ENCODE measurements around the gene STK11IP.

STK11IP gene

DNA sequence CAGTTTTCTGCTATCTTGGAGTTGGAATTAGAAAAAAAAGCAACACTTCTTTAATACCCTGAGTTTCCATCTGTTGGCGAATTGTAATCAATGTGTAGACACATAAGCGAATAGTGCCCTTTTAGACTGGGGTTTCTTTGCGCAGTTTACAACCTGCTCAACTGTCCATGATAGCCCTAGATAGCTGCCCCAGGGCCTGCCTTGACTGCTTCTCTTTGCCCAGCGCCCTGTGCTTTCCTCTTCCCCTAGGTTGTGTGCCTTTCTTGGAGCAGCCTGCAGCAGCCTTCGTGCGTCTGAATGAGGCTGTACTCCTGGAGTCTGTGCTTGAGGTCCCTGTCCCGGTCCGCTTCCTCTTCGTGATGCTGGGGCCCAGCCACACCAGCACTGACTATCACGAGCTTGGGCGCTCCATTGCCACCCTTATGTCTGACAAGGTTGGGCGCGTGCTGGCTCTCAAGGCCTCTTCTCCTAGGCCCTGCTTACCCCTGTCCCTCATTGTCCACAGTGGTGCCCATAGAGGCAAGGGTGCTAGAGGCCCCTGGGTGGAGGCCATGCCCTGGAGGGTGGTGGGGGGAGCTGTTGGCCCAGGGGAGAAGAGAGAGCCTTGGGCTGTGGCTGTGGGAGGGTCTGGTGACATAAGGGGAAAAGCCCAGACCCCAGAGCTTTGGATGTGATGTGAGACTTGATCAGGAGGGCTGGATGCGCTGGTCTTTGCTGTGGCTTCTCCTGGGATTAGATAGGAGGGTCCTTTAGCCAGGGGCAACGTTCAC is 36.7 kb downstream of the STK11IP start:
- no peak for ATAC-seq (ENCODE audit: low read depth)
- TF ChIP-seq CTCF (IDR thresholded peaks at IDR 0.05; ENCODE audit: poor library complexity, severe bottlenecking) = no peak

GRCh38 chr2:219634951-219635751 is 37.5 kb downstream of the STK11IP start:
- DNase-seq (ENCODE audit: low spot score) (no peak), ATAC-seq (ENCODE audit: low read depth) (no peak)
- H3K27me3 ChIP-seq (ENCODE audit: insufficient read depth, poor library complexity, severe bottlenecking) = no peaks in the 10 kb centered on the region

More for the DNA sequence above, 36.7 kb downstream of the STK11IP start:
- no peaks in the 10 kb centered on the region for H3K9me3 ChIP-seq (ENCODE audit: severe bottlenecking)
- DNase-seq (ENCODE audit: low spot score) = no peak
- no peak overlapping the region for H3K4me3 ChIP-seq (ENCODE audit: severe bottlenecking)
- H3K27ac ChIP-seq (ENCODE audit: poor library complexity, severe bottlenecking) = no peak overlapping the region
- no peaks in the 10 kb centered on the region for H3K4me1 ChIP-seq (ENCODE audit: insufficient read depth, poor library complexity, severe bottlenecking)
- H3K27me3 ChIP-seq (ENCODE audit: insufficient read depth, poor library complexity, severe bottlenecking) = no peaks in the 10 kb centered on the region
- peaks cover 6% of the 10 kb centered on the region; the same call in 1 of the 2 replicates for H3K36me3 ChIP-seq (ENCODE audit: low read depth)

DNA sequence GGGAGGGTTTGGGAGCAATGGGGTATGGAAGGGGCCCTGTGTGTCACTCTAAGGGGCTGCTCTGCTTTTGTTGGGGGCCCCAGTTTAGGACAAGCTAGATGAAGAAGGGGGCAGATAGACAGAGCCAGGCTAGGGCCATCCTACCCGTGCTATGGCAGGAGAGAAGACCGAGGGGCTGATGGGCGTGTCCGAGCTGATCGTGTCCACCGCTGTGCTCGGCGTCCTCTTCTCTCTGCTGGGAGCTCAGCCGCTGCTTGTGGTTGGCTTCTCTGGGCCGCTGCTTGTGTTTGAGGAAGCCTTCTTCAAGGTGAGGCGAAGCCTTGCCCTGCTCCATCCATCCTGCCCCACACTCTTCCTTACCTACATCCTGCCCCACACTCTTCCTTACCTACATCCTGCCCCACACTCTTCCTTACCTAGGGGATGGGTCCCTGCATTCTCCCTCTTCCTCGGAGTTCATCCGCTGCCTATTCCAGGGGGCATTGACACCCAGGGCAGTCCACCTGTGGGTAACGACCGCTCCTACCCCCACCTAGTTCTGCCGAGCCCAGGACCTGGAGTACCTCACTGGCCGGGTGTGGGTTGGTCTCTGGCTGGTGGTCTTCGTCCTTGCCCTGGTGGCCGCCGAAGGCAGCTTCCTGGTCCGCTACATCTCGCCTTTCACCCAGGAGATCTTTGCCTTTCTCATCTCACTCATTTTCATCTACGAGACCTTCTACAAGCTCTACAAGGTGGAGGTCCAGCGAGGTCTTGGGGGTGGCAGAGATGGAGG is 38.7 kb downstream of the STK11IP start:
- no peak for DNase-seq (ENCODE audit: low spot score)
- no peak overlapping the region for H3K27ac ChIP-seq (ENCODE audit: poor library complexity, severe bottlenecking)
- ATAC-seq (ENCODE audit: low read depth) = no peak; the same call in 2 of the 3 replicates

More at GRCh38 chr2:219634951-219635751, 37.5 kb downstream of the STK11IP start:
- H3K9me3 ChIP-seq (ENCODE audit: severe bottlenecking) = no peaks in the 10 kb centered on the region
- H3K27ac ChIP-seq (ENCODE audit: poor library complexity, severe bottlenecking) = no peak overlapping the region
- no peaks in the 10 kb centered on the region for H3K4me1 ChIP-seq (ENCODE audit: insufficient read depth, poor library complexity, severe bottlenecking)
- H3K36me3 ChIP-seq (ENCODE audit: low read depth) = peaks cover 6% of the 10 kb centered on the region; the same call in 1 of the 2 replicates
- H3K4me3 ChIP-seq (ENCODE audit: severe bottlenecking) = no peak overlapping the region
- no peak for TF ChIP-seq CTCF (IDR thresholded peaks at IDR 0.05; ENCODE audit: poor library complexity, severe bottlenecking)

More for the DNA sequence above, 38.7 kb downstream of the STK11IP start:
- Histone ChIP-seq H3K9me3 (ENCODE audit: severe bottlenecking) (no peaks in the 10 kb centered on the region), H3K4me1 (ENCODE audit: insufficient read depth, poor library complexity, severe bottlenecking) (no peaks in the 10 kb centered on the region), H3K4me3 (ENCODE audit: severe bottlenecking) (no peak overlapping the region), H3K36me3 (ENCODE audit: low read depth) (peaks cover 6% of the 10 kb centered on the region; the same call in 1 of the 2 replicates), H3K27me3 (ENCODE audit: insufficient read depth, poor library complexity, severe bottlenecking) (no peaks in the 10 kb centered on the region)
- no peak for TF ChIP-seq CTCF (IDR thresholded peaks at IDR 0.05; ENCODE audit: poor library complexity, severe bottlenecking)
